ENCODE results near the gene MED9.

MED9 gene

GRCh38 chr17:17514361-17514992 lies 37.7 kb downstream of the MED9 start:
- Histone ChIP-seq H3K9me3 (ENCODE audit: control insufficient read depth, insufficient read depth, low read length) (no peaks in the 10 kb centered on the region), H3K79me2 (ENCODE audit: control insufficient read depth, low read length) (no peaks in the 10 kb centered on the region), H3K27me3 (ENCODE audit: control insufficient read depth, low read length) (no peaks in the 10 kb centered on the region), H3K4me2 (ENCODE audit: low read length) (no peak overlapping the region), H3K4me1 (ENCODE audit: control insufficient read depth, low read length) (peaks cover 5% of the 10 kb centered on the region; the same call in 1 of the 2 replicates), H3F3A (ENCODE audit: control insufficient read depth, insufficient read depth) (no peaks in the 10 kb centered on the region), H3K27ac (ENCODE audit: low read depth, low read length) (no peak overlapping the region), H3K4me3 (ENCODE audit: low read length) (no peak overlapping the region), H3K9me2 (replicated peaks; ENCODE audit: control insufficient read depth, low read length) (no peaks in the 10 kb centered on the region), H4K20me1 (ENCODE audit: control insufficient read depth, insufficient read depth, low read depth, low read length) (no peaks in the 10 kb centered on the region), H3K36me3 (ENCODE audit: control insufficient read depth, low read length) (no peaks in the 10 kb centered on the region)
- TF ChIP-seq EZH2phosphoT487 (IDR thresholded peaks at IDR 0.05; ENCODE audit: borderline replicate concordance, low read length) (no peak), CTCF (IDR thresholded peaks at IDR 0.05; ENCODE audit: low read depth, low read length, poor library complexity, severe bottlenecking) (no peak)

GRCh38 chr17:17514993-17515933 lies 38.5 kb downstream of the MED9 start:
- no peaks in the 10 kb centered on the region for H4K20me1 ChIP-seq (ENCODE audit: control insufficient read depth, insufficient read depth, low read depth, low read length)
- no peaks in the 10 kb centered on the region for H3K79me2 ChIP-seq (ENCODE audit: control insufficient read depth, low read length)
- H3K4me1 ChIP-seq (ENCODE audit: control insufficient read depth, low read length), result no peaks in the 10 kb centered on the region
- no peaks in the 10 kb centered on the region for H3K27me3 ChIP-seq (ENCODE audit: control insufficient read depth, low read length)
- no peak overlapping the region for H3K4me2 ChIP-seq (ENCODE audit: low read length)
- H3K36me3 ChIP-seq (ENCODE audit: control insufficient read depth, low read length), result no peaks in the 10 kb centered on the region
- no peak overlapping the region for H3K27ac ChIP-seq (ENCODE audit: low read depth, low read length)
- H3K9me2 ChIP-seq (replicated peaks; ENCODE audit: control insufficient read depth, low read length), result no peaks in the 10 kb centered on the region
- no peaks in the 10 kb centered on the region for H3K9me3 ChIP-seq (ENCODE audit: control insufficient read depth, insufficient read depth, low read length)
- no peaks in the 10 kb centered on the region for H3F3A ChIP-seq (ENCODE audit: control insufficient read depth, insufficient read depth)
- no peak for TF ChIP-seq EZH2phosphoT487 (IDR thresholded peaks at IDR 0.05; ENCODE audit: borderline replicate concordance, low read length)
- no peak for TF ChIP-seq CTCF (IDR thresholded peaks at IDR 0.05; ENCODE audit: low read depth, low read length, poor library complexity, severe bottlenecking)
- no peak overlapping the region for H3K4me3 ChIP-seq (ENCODE audit: low read length)

GRCh38 chr17:17515934-17516930 lies 39.4 kb downstream of the MED9 start:
- H3K4me1 ChIP-seq (ENCODE audit: control insufficient read depth, low read length), result no peaks in the 10 kb centered on the region
- no peaks in the 10 kb centered on the region for H3K79me2 ChIP-seq (ENCODE audit: control insufficient read depth, low read length)
- H3K27ac ChIP-seq (ENCODE audit: low read depth, low read length), result no peak overlapping the region
- TF ChIP-seq EZH2phosphoT487 (IDR thresholded peaks at IDR 0.05; ENCODE audit: borderline replicate concordance, low read length) (no peak), CTCF (IDR thresholded peaks at IDR 0.05; ENCODE audit: low read depth, low read length, poor library complexity, severe bottlenecking) (no peak)
- H3K4me2 ChIP-seq (ENCODE audit: low read length), result no peak overlapping the region
- H3K9me2 ChIP-seq (replicated peaks; ENCODE audit: control insufficient read depth, low read length), result no peaks in the 10 kb centered on the region
- no peaks in the 10 kb centered on the region for H3K36me3 ChIP-seq (ENCODE audit: control insufficient read depth, low read length)
- H3K4me3 ChIP-seq (ENCODE audit: low read length), result no peak overlapping the region
- no peaks in the 10 kb centered on the region for H4K20me1 ChIP-seq (ENCODE audit: control insufficient read depth, insufficient read depth, low read depth, low read length)
- H3F3A ChIP-seq (ENCODE audit: control insufficient read depth, insufficient read depth), result no peaks in the 10 kb centered on the region
- no peaks in the 10 kb centered on the region for H3K9me3 ChIP-seq (ENCODE audit: control insufficient read depth, insufficient read depth, low read length)
- H3K27me3 ChIP-seq (ENCODE audit: control insufficient read depth, low read length), result no peaks in the 10 kb centered on the region
